Measurements from ENCODE around the gene LRRC4C.

GRCh38 chr11:41334007-41334933, 125.2 kb downstream of the LRRC4C start:
- TF ChIP-seq EZH2 (IDR thresholded peaks at IDR 0.05; ENCODE audit: low read length, missing control alignments) (no peak), CTCF (conservative IDR thresholded peaks at IDR 0.05 in 1 of 2, IDR thresholded peaks at IDR 0.05 in 1 of 2; ENCODE audit: low read depth in 1 of 2, low read length in 2 of 2) (no peak)

Measured in fibroblast of lung (primary cell).